ENCODE results near the gene CPNE7. TPM values are rescaled to one million over a fixed set of nuclear protein-coding genes. Genes with fewer than 3 reads are reported as not detected.

Gene CPNE7
- total and polyA plus RNA-seq, 10 of the 15 experiments (the other 5 are each of a cell fraction or from before 2014, with no cell fraction given) = 0.29 to 46.9 (median 17.5) TPM

DNA sequence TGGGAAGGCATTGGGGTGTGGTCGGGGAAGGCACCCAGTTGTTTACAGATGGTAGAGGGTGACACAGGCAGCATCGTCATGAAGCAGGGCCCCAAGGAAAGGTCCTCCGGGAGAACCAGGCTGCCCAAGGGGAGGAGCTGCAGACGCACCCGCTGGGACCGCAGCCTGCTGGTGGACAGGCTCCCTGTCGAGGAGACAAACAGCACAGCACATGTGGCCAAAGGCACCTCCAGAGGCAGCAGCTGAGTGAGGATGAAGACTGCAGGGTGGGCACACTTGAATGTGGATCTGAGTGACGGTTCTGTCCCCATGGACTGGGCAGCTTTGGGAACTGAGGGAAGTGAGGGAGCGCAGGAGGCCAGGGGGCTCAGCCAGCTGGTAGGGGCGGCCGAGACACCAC is 69.6 kb downstream of the CPNE7 start:
- ChIA-PET POLR2A (no interaction called here), SMC1A (ENCODE audit: uncharacterized antibody, unreplicated experiment) (no interaction called here), RAD21 (ENCODE audit: unreplicated experiment) (no interaction called here), CTCF (no interaction called here)
- ATAC-seq (no peak), DNase-seq (ENCODE audit: low read depth, low spot score) (no peak), FAIRE-seq (no peak)
- no TSS peak for BruUV-seq (replicated peaks)
- 72% methylated on average over 11 of the region's 11 CpGs for WGBS (ENCODE audit: insufficient coverage, insufficient replicate concordance, low lambda C conversion rate, missing lambda C conversion rate)
- intact Hi-C loops (cut with micrococcal nuclease; ENCODE audit: unreplicated experiment) (no loop called here), in situ Hi-C loops (cut with MboI) (no loop called here)
- Histone ChIP-seq H3K4me1 (ENCODE audit: control insufficient read depth, insufficient read depth, low read length) (no peaks in the 10 kb centered on the region), H2AFZ (ENCODE audit: control insufficient read depth, low read depth, low read length) (no peak overlapping the region), H3K79me2 (ENCODE audit: control insufficient read depth, insufficient read depth, low read length) (no peaks in the 10 kb centered on the region), H3K27me3 (replicated peaks in 1 of 2; ENCODE audit: control insufficient read depth in 2 of 2, insufficient read depth in 2 of 2, low read length in 1 of 2) (no peaks in the 10 kb centered on the region), H3K4me2 (ENCODE audit: control insufficient read depth, insufficient read depth) (no peak overlapping the region), H3K4me3 (no peak overlapping the region), H3K36me3 (ENCODE audit: control insufficient read depth in 2 of 2, insufficient read depth in 2 of 2, low read length in 1 of 2) (peaks cover 6 to 26% of the 10 kb centered on the region in 2 experiments; a peak in 3 of 4 replicates), H3K9me3 (replicated peaks; ENCODE audit: control insufficient read depth, insufficient read depth, low read length) (no peaks in the 10 kb centered on the region), H3K9ac (ENCODE audit: control insufficient read depth, insufficient read depth, low read length) (no peak overlapping the region), H3K27ac (ENCODE audit: control insufficient read depth, insufficient read depth) (no peak overlapping the region), H4K20me1 (ENCODE audit: control insufficient read depth, insufficient read depth) (no peaks in the 10 kb centered on the region)
- peak; percentile 35; the same call in 1 of the 2 replicates for TF ChIP-seq POLR2A (IDR thresholded peaks at IDR 0.05; ENCODE audit: low read depth, low read length)
- no peak for TF ChIP-seq RB1 (IDR thresholded peaks at IDR 0.05; ENCODE audit: borderline replicate concordance)

DNA sequence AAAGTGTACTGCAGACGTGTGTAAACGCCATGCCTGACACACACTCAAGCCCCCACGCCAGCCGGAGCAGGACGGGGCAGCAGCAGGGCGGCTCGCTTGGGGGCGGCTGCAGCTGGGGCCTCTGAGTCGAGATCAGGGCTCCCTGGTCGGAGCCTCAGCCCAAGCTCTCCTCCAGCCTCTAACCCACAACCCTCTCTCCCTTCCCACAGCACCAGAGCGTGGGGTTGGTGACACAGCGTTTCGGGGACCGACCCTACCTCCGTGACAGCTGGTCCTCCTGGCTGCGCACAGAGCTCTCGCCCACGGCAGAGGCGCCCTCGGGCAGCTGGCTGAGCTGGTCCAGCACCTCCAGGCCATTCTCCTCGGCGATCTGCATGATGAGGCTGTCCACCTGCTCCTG is 70.7 kb downstream of the CPNE7 start:
- no peaks in the 10 kb centered on the region for H3K79me2 ChIP-seq (ENCODE audit: control insufficient read depth, insufficient read depth, low read length)
- DNase-seq (ENCODE audit: low read depth, low spot score) (no peak), FAIRE-seq (no peak), ATAC-seq (no peak)
- no peak for TF ChIP-seq ZNF217 (IDR thresholded peaks at IDR 0.05)
- 0 out of 2 replicates have a peak, but pooled peaks have one; percentile 16 for TF ChIP-seq POLR2A (IDR thresholded peaks at IDR 0.05; ENCODE audit: low read depth, low read length)
- TF ChIP-seq NBN (IDR thresholded peaks at IDR 0.05) = no peak
- TF ChIP-seq RB1 (IDR thresholded peaks at IDR 0.05; ENCODE audit: borderline replicate concordance) = no peak
- no TSS peak for BruUV-seq (replicated peaks)
- no peaks in the 10 kb centered on the region for H3K27me3 ChIP-seq (replicated peaks in 1 of 2; ENCODE audit: control insufficient read depth in 2 of 2, insufficient read depth in 2 of 2, low read length in 1 of 2)
- H3K36me3 ChIP-seq (ENCODE audit: control insufficient read depth in 2 of 2, insufficient read depth in 2 of 2, low read length in 1 of 2) = peaks cover 6 to 29% of the 10 kb centered on the region in 2 experiments; a peak in 3 of 4 replicates
- no peaks in the 10 kb centered on the region for H3K9me3 ChIP-seq (replicated peaks; ENCODE audit: control insufficient read depth, insufficient read depth, low read length)
- H4K20me1 ChIP-seq (ENCODE audit: control insufficient read depth, insufficient read depth) = no peaks in the 10 kb centered on the region
- ChIA-PET RAD21 (ENCODE audit: unreplicated experiment) (no interaction called here), CTCF (no interaction called here), POLR2A (interaction anchor here (0.6 kb wide), 1 partner anchor 19 kb away, joined by 3 read pairs; no protein-coding TSS in a partner anchor), SMC1A (ENCODE audit: uncharacterized antibody, unreplicated experiment) (no interaction called here)
- no peak overlapping the region for H3K4me2 ChIP-seq (ENCODE audit: control insufficient read depth, insufficient read depth)
- intact Hi-C loops (cut with micrococcal nuclease; ENCODE audit: unreplicated experiment) (no loop called here), in situ Hi-C loops (cut with MboI) (no loop called here)
- H3K27ac ChIP-seq (ENCODE audit: control insufficient read depth, insufficient read depth) = no peak overlapping the region
- no peaks in the 10 kb centered on the region for H3K4me1 ChIP-seq (ENCODE audit: control insufficient read depth, insufficient read depth, low read length)
- no peak overlapping the region for H3K4me3 ChIP-seq
- H2AFZ ChIP-seq (ENCODE audit: control insufficient read depth, low read depth, low read length) = no peak overlapping the region
- 97% methylated on average over 20 of the region's 22 CpGs for WGBS (ENCODE audit: insufficient coverage, insufficient replicate concordance, low lambda C conversion rate, missing lambda C conversion rate)
- H3K9ac ChIP-seq (ENCODE audit: control insufficient read depth, insufficient read depth, low read length) = no peak overlapping the region

Small RNA genes lying within 50 kb of the gene (small RNA-seq; reads per million reads assigned to genes)
- gene SNORD68 = not detected

Other genes starting within 250 kb of the CPNE7 start
Only the 7 nearest of the 11 such genes appear.
- 30.3 and 34.7 TPM in 2 replicates for gene ANKRD11, start 85.2 kb upstream of the CPNE7 start, total RNA-seq (2014; rRNA removed)
- gene ANKRD11, start 85.2 kb upstream of the CPNE7 start, total RNA-seq (2014; rRNA removed; fragmentation: Illumina TruSeq; extraction: Trizol) = 26.2 and 26.3 TPM in 2 replicates
- 103 and 106 TPM in 2 replicates for gene ANKRD11, start 85.2 kb upstream of the CPNE7 start, total RNA-seq (2021)
- gene ANKRD11, start 85.2 kb upstream of the CPNE7 start, polyA plus RNA-seq (2011; rRNA removed) = 25.8 and 28.4 TPM in 2 replicates
- 23.9 and 35.9 TPM in 2 replicates for gene ANKRD11, start 85.2 kb upstream of the CPNE7 start, polyA plus RNA-seq (2014; fragmentation: Illumina TruSeq; extraction: Trizol)
- gene ANKRD11, start 85.2 kb upstream of the CPNE7 start, polyA plus RNA-seq (2014; fragmentation: Nextera tagmentation; extraction: Ambion mirVana) = 1 to 10 TPM; 5.1 to 8.7 TPM
- gene ANKRD11, start 85.2 kb upstream of the CPNE7 start, polyA plus RNA-seq (2014; rRNA removed) = 80.1 and 85.5 TPM in 2 replicates
- 10 to 100 TPM; 18.2 to 18.6 TPM for gene ANKRD11, start 85.2 kb upstream of the CPNE7 start, polyA plus RNA-seq (2016; fragmentation: Nextera tagmentation; extraction: Ambion mirVana)
- gene SPG7, start 67.4 kb upstream of the CPNE7 start, total RNA-seq (2014; rRNA removed) = 75.9 and 80.1 TPM in 2 replicates
- gene SPG7, start 67.4 kb upstream of the CPNE7 start, total RNA-seq (2014; rRNA removed; fragmentation: Illumina TruSeq; extraction: Trizol) = 36.9 and 40.0 TPM in 2 replicates
- gene SPG7, start 67.4 kb upstream of the CPNE7 start, total RNA-seq (2021) = 60.5 and 74.5 TPM in 2 replicates
- gene SPG7, start 67.4 kb upstream of the CPNE7 start, polyA plus RNA-seq (2011; rRNA removed) = 24.5 and 31.9 TPM in 2 replicates
- 23.1 and 36.7 TPM in 2 replicates for gene SPG7, start 67.4 kb upstream of the CPNE7 start, polyA plus RNA-seq (2014; fragmentation: Illumina TruSeq; extraction: Trizol)
- gene SPG7, start 67.4 kb upstream of the CPNE7 start, polyA plus RNA-seq (2014; fragmentation: Nextera tagmentation; extraction: Ambion mirVana) = 1 to 10 TPM; 5.9 to 9.8 TPM
- gene SPG7, start 67.4 kb upstream of the CPNE7 start, polyA plus RNA-seq (2014; rRNA removed) = 75.4 and 93.5 TPM in 2 replicates
- gene SPG7, start 67.4 kb upstream of the CPNE7 start, polyA plus RNA-seq (2016; fragmentation: Nextera tagmentation; extraction: Ambion mirVana) = 10 to 100 TPM; 65.0 to 68.7 TPM
- 7,892 and 9,428 TPM in 2 replicates for gene RPL13, start 15.1 kb upstream of the CPNE7 start, total RNA-seq (2014; rRNA removed)
- 2,108 and 2,400 TPM in 2 replicates for gene RPL13, start 15.1 kb upstream of the CPNE7 start, total RNA-seq (2014; rRNA removed; fragmentation: Illumina TruSeq; extraction: Trizol)
- gene RPL13, start 15.1 kb upstream of the CPNE7 start, total RNA-seq (2021) = 4,034 and 4,132 TPM in 2 replicates
- 1,025 and 2,315 TPM in 2 replicates for gene RPL13, start 15.1 kb upstream of the CPNE7 start, polyA plus RNA-seq (2011; rRNA removed)
- 872 and 1,693 TPM in 2 replicates for gene RPL13, start 15.1 kb upstream of the CPNE7 start, polyA plus RNA-seq (2014; fragmentation: Illumina TruSeq; extraction: Trizol)
- gene RPL13, start 15.1 kb upstream of the CPNE7 start, polyA plus RNA-seq (2014; fragmentation: Nextera tagmentation; extraction: Ambion mirVana) = 1,000 to 10,000 TPM in 1 of 2 experiments, 100 to 1,000 TPM in 1; 386 to 1,247 TPM
- 6,764 and 8,907 TPM in 2 replicates for gene RPL13, start 15.1 kb upstream of the CPNE7 start, polyA plus RNA-seq (2014; rRNA removed)
- 1,000 to 10,000 TPM; 2,572 to 2,650 TPM for gene RPL13, start 15.1 kb upstream of the CPNE7 start, polyA plus RNA-seq (2016; fragmentation: Nextera tagmentation; extraction: Ambion mirVana)
- gene DPEP1, start 37.9 kb downstream of the CPNE7 start, total RNA-seq (2014; rRNA removed) = not detected in 2 replicates
- not detected in 2 replicates for gene DPEP1, start 37.9 kb downstream of the CPNE7 start, total RNA-seq (2014; rRNA removed; fragmentation: Illumina TruSeq; extraction: Trizol)
- not detected in 2 replicates for gene DPEP1, start 37.9 kb downstream of the CPNE7 start, total RNA-seq (2021)
- gene DPEP1, start 37.9 kb downstream of the CPNE7 start, polyA plus RNA-seq (2011; rRNA removed) = not detected in 2 replicates
- not detected in 2 replicates for gene DPEP1, start 37.9 kb downstream of the CPNE7 start, polyA plus RNA-seq (2014; fragmentation: Illumina TruSeq; extraction: Trizol)
- not detected for gene DPEP1, start 37.9 kb downstream of the CPNE7 start, polyA plus RNA-seq (2014; fragmentation: Nextera tagmentation; extraction: Ambion mirVana)
- gene DPEP1, start 37.9 kb downstream of the CPNE7 start, polyA plus RNA-seq (2014; rRNA removed) = not detected in 2 replicates
- not detected for gene DPEP1, start 37.9 kb downstream of the CPNE7 start, polyA plus RNA-seq (2016; fragmentation: Nextera tagmentation; extraction: Ambion mirVana)
- gene CHMP1A, start 82.0 kb downstream of the CPNE7 start, total RNA-seq (2014; rRNA removed) = 59.0 and 67.8 TPM in 2 replicates
- 36.3 and 41.5 TPM in 2 replicates for gene CHMP1A, start 82.0 kb downstream of the CPNE7 start, total RNA-seq (2014; rRNA removed; fragmentation: Illumina TruSeq; extraction: Trizol)
- gene CHMP1A, start 82.0 kb downstream of the CPNE7 start, total RNA-seq (2021) = 81.4 and 85.3 TPM in 2 replicates
- 20.7 and 41.0 TPM in 2 replicates for gene CHMP1A, start 82.0 kb downstream of the CPNE7 start, polyA plus RNA-seq (2011; rRNA removed)
- gene CHMP1A, start 82.0 kb downstream of the CPNE7 start, polyA plus RNA-seq (2014; fragmentation: Illumina TruSeq; extraction: Trizol) = 12.3 and 36.2 TPM in 2 replicates
- 1 to 10 TPM; 1.0 to 3.8 TPM for gene CHMP1A, start 82.0 kb downstream of the CPNE7 start, polyA plus RNA-seq (2014; fragmentation: Nextera tagmentation; extraction: Ambion mirVana)
- 82.8 and 97.4 TPM in 2 replicates for gene CHMP1A, start 82.0 kb downstream of the CPNE7 start, polyA plus RNA-seq (2014; rRNA removed)
- gene CHMP1A, start 82.0 kb downstream of the CPNE7 start, polyA plus RNA-seq (2016; fragmentation: Nextera tagmentation; extraction: Ambion mirVana) = 10 to 100 TPM; 81.2 to 86.7 TPM
- 5.1 and 6.9 TPM in 2 replicates for gene SPATA33, start 82.1 kb downstream of the CPNE7 start, total RNA-seq (2014; rRNA removed)
- gene SPATA33, start 82.1 kb downstream of the CPNE7 start, total RNA-seq (2014; rRNA removed; fragmentation: Illumina TruSeq; extraction: Trizol) = 5.6 and 7.1 TPM in 2 replicates
- gene SPATA33, start 82.1 kb downstream of the CPNE7 start, total RNA-seq (2021) = 11.1 and 12.1 TPM in 2 replicates
- gene SPATA33, start 82.1 kb downstream of the CPNE7 start, polyA plus RNA-seq (2011; rRNA removed) = 2.4 and 3.4 TPM in 2 replicates
- gene SPATA33, start 82.1 kb downstream of the CPNE7 start, polyA plus RNA-seq (2014; fragmentation: Illumina TruSeq; extraction: Trizol) = 4.9 and 8.3 TPM in 2 replicates
- gene SPATA33, start 82.1 kb downstream of the CPNE7 start, polyA plus RNA-seq (2014; fragmentation: Nextera tagmentation; extraction: Ambion mirVana) = 1 to 10 TPM; 1.1 to 2.9 TPM
- 8.1 and 10.9 TPM in 2 replicates for gene SPATA33, start 82.1 kb downstream of the CPNE7 start, polyA plus RNA-seq (2014; rRNA removed)
- 10 to 100 TPM; 15.7 to 15.8 TPM for gene SPATA33, start 82.1 kb downstream of the CPNE7 start, polyA plus RNA-seq (2016; fragmentation: Nextera tagmentation; extraction: Ambion mirVana)
- gene CDK10, start 110.9 kb downstream of the CPNE7 start, total RNA-seq (2014; rRNA removed) = 31.8 and 41.9 TPM in 2 replicates
- 20.8 and 23.5 TPM in 2 replicates for gene CDK10, start 110.9 kb downstream of the CPNE7 start, total RNA-seq (2014; rRNA removed; fragmentation: Illumina TruSeq; extraction: Trizol)
- 45.3 and 58.7 TPM in 2 replicates for gene CDK10, start 110.9 kb downstream of the CPNE7 start, total RNA-seq (2021)
- 22.1 and 30.1 TPM in 2 replicates for gene CDK10, start 110.9 kb downstream of the CPNE7 start, polyA plus RNA-seq (2011; rRNA removed)
- gene CDK10, start 110.9 kb downstream of the CPNE7 start, polyA plus RNA-seq (2014; fragmentation: Illumina TruSeq; extraction: Trizol) = 12.1 and 26.5 TPM in 2 replicates
- gene CDK10, start 110.9 kb downstream of the CPNE7 start, polyA plus RNA-seq (2014; fragmentation: Nextera tagmentation; extraction: Ambion mirVana) = 1 to 10 TPM; 1.5 to 2.5 TPM
- gene CDK10, start 110.9 kb downstream of the CPNE7 start, polyA plus RNA-seq (2014; rRNA removed) = 56.8 and 58.6 TPM in 2 replicates
- gene CDK10, start 110.9 kb downstream of the CPNE7 start, polyA plus RNA-seq (2016; fragmentation: Nextera tagmentation; extraction: Ambion mirVana) = 10 to 100 TPM; 54.1 to 55.6 TPM

All from GM12878 (cell line).